GM23338 (cell line): ENCODE results near the gene PARP1. TPM values are rescaled to one million over a fixed set of nuclear protein-coding genes. Genes with fewer than 3 reads are reported as not detected.

Source experiments
- ATAC-seq: fragments of 200-7000 bp; cut with Tn5 transposase; 3 replicates; pipeline ENCODE4 v1.9.1; 2020
- DNase-seq: peaks from one replicate; pipeline ENCODE4 v3.0.0-alpha.2; 2015; ENCODE audit warnings: low spot score
- H2AFZ ChIP-seq: fragments of 200-600 bp; sonication (generic); 2 replicates; pipeline ENCODE4 v1.8.0; 2016; ENCODE audit warnings: antibody characterized with exemption, mild to moderate bottlenecking, moderate library complexity
- H3F3A ChIP-seq: fragments of 200-600 bp; sonication (generic); replicated peaks from 2 replicates; pipeline ENCODE4 v1.8.0; 2017; ENCODE audit warnings: antibody characterized with exemption, mixed run types, low read depth
- H3K27ac ChIP-seq: fragments of 200-600 bp; sonication (generic); 2 replicates; pipeline ENCODE4 v1.6.1; 2016; ENCODE audit warnings: low read depth
- H3K27me3 ChIP-seq: fragments of 200-600 bp; sonication (generic); 2 replicates; pipeline ENCODE4 v1.8.0; 2016; ENCODE audit warnings: mild to moderate bottlenecking, mixed run types, moderate library complexity; ENCODE audit not compliant: insufficient read depth
- H3K36me3 ChIP-seq: fragments of 200-600 bp; sonication (generic); 2 replicates; pipeline ENCODE4 v1.8.0; 2016; ENCODE audit warnings: mild to moderate bottlenecking; ENCODE audit not compliant: insufficient read depth
- H3K4me1 ChIP-seq: fragments of 200-600 bp; sonication (generic); 2 replicates; pipeline ENCODE4 v1.8.0; 2016; ENCODE audit warnings: mild to moderate bottlenecking, moderate library complexity; ENCODE audit not compliant: insufficient read depth
- H3K4me2 ChIP-seq: fragments of 200-600 bp; sonication (generic); 2 replicates; pipeline ENCODE4 v1.7.1; 2017; ENCODE audit warnings: mixed run types
- H3K4me3 ChIP-seq: fragments of 200-600 bp; sonication (generic); 2 replicates; pipeline ENCODE4 v1.6.1; 2016; ENCODE audit warnings: mixed run types
- H3K79me2 ChIP-seq: fragments of 200-600 bp; sonication (generic); replicated peaks from 2 replicates; pipeline ENCODE4 v1.8.0; 2017; ENCODE audit warnings: mild to moderate bottlenecking; ENCODE audit not compliant: insufficient read depth
- H3K9me2 ChIP-seq: fragments of 200-600 bp; sonication (generic); 2 replicates; pipeline ENCODE4 v1.8.0; 2017; ENCODE audit not compliant: insufficient read depth
- H4K20me1 ChIP-seq: fragments of 200-600 bp; sonication (generic); replicated peaks from 2 replicates; pipeline ENCODE4 v1.8.0; 2017; ENCODE audit warnings: mild to moderate bottlenecking; ENCODE audit not compliant: insufficient read depth
- H3K27ac Mint-ChIP-seq: 2 replicates; pipeline ENCODE4 v1.8.0; 2020; ENCODE audit warnings: inconsistent platforms, mild to moderate bottlenecking, moderate library complexity, mixed read lengths
- H3K27me3 Mint-ChIP-seq: 3 replicates; pipeline ENCODE4 v1.8.0; 2022; ENCODE audit warnings: low read depth, mild to moderate bottlenecking, moderate library complexity, mixed read lengths, inconsistent platforms; ENCODE audit not compliant: insufficient read depth, poor library complexity
- H3K36me3 Mint-ChIP-seq: 3 replicates; pipeline ENCODE4 v1.8.0; 2021; ENCODE audit warnings: low read depth, mild to moderate bottlenecking, inconsistent platforms, moderate library complexity, mixed read lengths
- H3K4me1 Mint-ChIP-seq: 3 replicates; pipeline ENCODE4 v1.8.0; 2020; ENCODE audit warnings: mild to moderate bottlenecking, inconsistent platforms, mixed read lengths
- H3K4me3 Mint-ChIP-seq: 3 replicates; pipeline ENCODE4 v1.8.0; 2021; ENCODE audit warnings: moderate library complexity, mild to moderate bottlenecking, inconsistent platforms, mixed read lengths
- H3K9me3 Mint-ChIP-seq: 3 replicates; pipeline ENCODE4 v1.8.0; 2020; ENCODE audit warnings: moderate library complexity, mild to moderate bottlenecking, inconsistent platforms, mixed read lengths
- CREB1 ChIP-seq: fragments of 250-450 bp; sonication (Bioruptor Pico); IDR thresholded peaks from 2 replicates; pipeline ENCODE4 v1.5.0; 2020; ENCODE audit warnings: low read depth, mild to moderate bottlenecking, moderate library complexity
- CTCF ChIP-seq, 2 experiments: fragments of 200-600 bp in 1 of 2; sonication (generic) in 1 of 2; conservative IDR thresholded peaks; 2 replicates each; pipeline versions ENCODE4 v1.5.1 to v1.6.1; 2016 to 2017; ENCODE audit warnings: antibody characterized with exemption in 2 of 2, low read depth in 2 of 2, mild to moderate bottlenecking in 2 of 2, moderate library complexity in 1 of 2
- ETS1 ChIP-seq: IDR thresholded peaks from 2 replicates; pipeline ENCODE4 v1.6.1; 2016; ENCODE audit warnings: antibody characterized with exemption
- EZH2 ChIP-seq: fragments of 200-600 bp; sonication (generic); IDR thresholded peaks from one replicate; pipeline ENCODE4 v1.8.0; 2017; ENCODE audit warnings: antibody characterized with exemption, mild to moderate bottlenecking, low read depth; ENCODE audit not compliant: unreplicated experiment
- EZH2phosphoT487 ChIP-seq: fragments of 200-600 bp; sonication (generic); IDR thresholded peaks from one replicate; pipeline ENCODE4 v1.8.1; 2018; ENCODE audit warnings: antibody characterized with exemption; ENCODE audit not compliant: unreplicated experiment
- JUNB ChIP-seq: IDR thresholded peaks from one replicate; pipeline ENCODE4 v1.6.1; 2016; ENCODE audit warnings: antibody characterized with exemption; ENCODE audit not compliant: unreplicated experiment
- NANOG ChIP-seq: IDR thresholded peaks from 2 replicates; pipeline ENCODE4 v1.6.1; 2016; ENCODE audit warnings: antibody characterized with exemption, borderline replicate concordance
- POLR2AphosphoS5 ChIP-seq: IDR thresholded peaks from 2 replicates; pipeline ENCODE4 v1.6.1; 2016; ENCODE audit warnings: antibody characterized with exemption, low read depth
- REST ChIP-seq: IDR thresholded peaks from one replicate; pipeline ENCODE4 v1.6.1; 2018; ENCODE audit warnings: antibody characterized with exemption; ENCODE audit not compliant: unreplicated experiment
- STAT1 ChIP-seq: IDR thresholded peaks from one replicate; pipeline ENCODE4 v1.6.1; 2016; ENCODE audit warnings: antibody characterized with exemption; ENCODE audit not compliant: unreplicated experiment
- ZNF114 ChIP-seq: fragments of 250-450 bp; sonication (Bioruptor Pico); IDR thresholded peaks from 2 replicates; pipeline ENCODE4 v1.5.0; 2020; ENCODE audit warnings: mild to moderate bottlenecking, moderate library complexity
- ZNF331 ChIP-seq: fragments of 250-450 bp; sonication (Bioruptor Pico); IDR thresholded peaks from 2 replicates; pipeline ENCODE4 v1.5.0; 2020; ENCODE audit warnings: low read depth, mild to moderate bottlenecking, moderate library complexity
- ZNF462 ChIP-seq: fragments of 250-450 bp; sonication (Bioruptor Pico); IDR thresholded peaks from 2 replicates; pipeline ENCODE4 v1.5.0; 2020; ENCODE audit warnings: mild to moderate bottlenecking, moderate library complexity
- polyA plus RNA-seq: library from polyadenylated mRNA; unstranded; fragments of >200 nt; fragmentation: Nextera tagmentation; extraction: Ambion mirVana; gene quantifications from 2 replicates; pipeline ENCODE4 v1.2.1, GENCODE V29; 2016
- total RNA-seq: library from RNA; depleted of rRNA; stranded (reverse); fragments of >200 nt; shearing (Covaris generic); gene quantifications from 2 replicates; pipeline ENCODE4 v1.2.3, GENCODE V29; 2014

Gene PARP1
- total and polyA plus RNA-seq, 2 experiments from 2014 or later = 877 to 1,082 TPM

GRCh38 chr1:226312065-226312464, 95.8 kb downstream of the PARP1 start:
- H3K27ac ChIP-seq = no peak overlapping the region
- no peak overlapping the region for H3K4me2 ChIP-seq
- peaks cover 15% of the 10 kb centered on the region for H3K79me2 ChIP-seq
- Mint-ChIP-seq H3K36me3 (no peaks in the 10 kb centered on the region; the same call in 2 of the 3 replicates), H3K27me3 (peaks cover 13% of the 10 kb centered on the region), H3K27ac (no peak overlapping the region), H3K4me3 (no peak overlapping the region), H3K4me1 (peaks cover 16% of the 10 kb centered on the region), H3K9me3 (no peaks in the 10 kb centered on the region)
- peaks cover 15% of the 10 kb centered on the region for H3K4me1 ChIP-seq
- ATAC-seq (no peak), DNase-seq (no peak)
- H3K27me3 ChIP-seq = peaks cover 19% of the 10 kb centered on the region
- H3K36me3 ChIP-seq = no peaks in the 10 kb centered on the region
- 0 out of 2 replicates have a peak, but pooled peaks cover 3% of the 10 kb centered on the region for H3K9me2 ChIP-seq
- H3F3A ChIP-seq = no peaks in the 10 kb centered on the region
- H3K4me3 ChIP-seq = no peak overlapping the region
- no peaks in the 10 kb centered on the region for H4K20me1 ChIP-seq
- TF ChIP-seq POLR2AphosphoS5 (no peak), EZH2phosphoT487 (no peak), NANOG (no peak), ZNF462 (no peak), JUNB (no peak), ZNF331 (CRISPR knock-in tag) (no peak), EZH2 (no peak), CTCF (conservative IDR thresholded peaks at IDR 0.05; ENCODE audit: low read depth in 2 of 2) (no peak), REST (no peak), CREB1 (CRISPR knock-in tag) (no peak), STAT1 (no peak), ZNF114 (CRISPR knock-in tag) (no peak), ETS1 (no peak)
- no peak overlapping the region for H2AFZ ChIP-seq
